Measurements from ENCODE around the gene MICU2.

The MICU2 gene, protein sequence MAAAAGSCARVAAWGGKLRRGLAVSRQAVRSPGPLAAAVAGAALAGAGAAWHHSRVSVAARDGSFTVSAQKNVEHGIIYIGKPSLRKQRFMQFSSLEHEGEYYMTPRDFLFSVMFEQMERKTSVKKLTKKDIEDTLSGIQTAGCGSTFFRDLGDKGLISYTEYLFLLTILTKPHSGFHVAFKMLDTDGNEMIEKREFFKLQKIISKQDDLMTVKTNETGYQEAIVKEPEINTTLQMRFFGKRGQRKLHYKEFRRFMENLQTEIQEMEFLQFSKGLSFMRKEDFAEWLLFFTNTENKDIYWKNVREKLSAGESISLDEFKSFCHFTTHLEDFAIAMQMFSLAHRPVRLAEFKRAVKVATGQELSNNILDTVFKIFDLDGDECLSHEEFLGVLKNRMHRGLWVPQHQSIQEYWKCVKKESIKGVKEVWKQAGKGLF

DNA sequence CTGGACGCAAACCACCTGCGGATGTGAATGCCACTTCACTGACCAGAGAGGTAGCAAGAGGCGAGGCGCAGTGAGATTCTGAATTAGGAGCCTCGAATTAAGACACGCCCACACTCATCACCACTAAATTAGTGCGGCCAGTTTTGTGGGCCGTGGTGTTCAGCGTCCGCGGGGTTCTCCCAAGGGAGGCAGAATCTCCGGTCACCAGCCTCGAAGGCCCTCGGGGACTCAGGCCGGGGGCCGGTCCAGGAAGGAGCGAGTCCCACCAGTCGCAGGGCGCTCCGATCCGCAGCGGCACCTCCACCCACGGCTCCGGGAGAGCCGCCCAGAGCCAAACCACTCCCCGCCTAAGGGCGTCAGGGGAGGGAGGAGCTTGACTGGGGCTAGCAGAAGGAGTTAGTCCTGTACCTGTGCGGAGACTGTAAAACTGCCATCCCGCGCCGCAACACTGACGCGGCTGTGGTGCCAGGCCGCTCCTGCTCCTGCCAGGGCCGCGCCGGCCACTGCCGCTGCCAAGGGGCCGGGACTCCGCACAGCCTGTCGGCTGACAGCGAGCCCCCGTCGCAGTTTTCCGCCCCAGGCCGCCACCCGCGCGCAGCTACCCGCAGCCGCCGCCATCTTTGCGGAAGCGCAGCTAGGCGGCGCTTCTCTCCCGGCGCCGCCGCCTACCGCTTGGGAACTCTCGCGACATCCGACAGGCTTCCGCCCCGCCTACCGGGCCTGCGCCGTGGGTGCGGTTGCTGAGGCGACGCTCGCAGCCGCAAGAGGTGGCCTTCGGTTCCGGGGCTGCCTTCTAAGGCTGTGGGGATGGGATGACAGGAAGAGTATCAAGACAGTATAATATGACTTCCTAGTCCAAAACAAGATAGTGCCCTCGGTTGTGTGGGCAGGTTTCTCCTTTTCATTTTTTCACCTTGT, at the start of gene MICU2:
Gene MICU2, minus strand, starts transcription at position 640 of the 918 bp plus-strand sequence. Its CDS starts 22 bp downstream, at position 618.
- no peak for TF ChIP-seq ZNF274 (IDR thresholded peaks at IDR 0.05; ENCODE audit: low read depth, low read length)
- H3K4me3 ChIP-seq (ENCODE audit: low read length): peak within 1 kb of the TSS; percentile 87

DNA sequence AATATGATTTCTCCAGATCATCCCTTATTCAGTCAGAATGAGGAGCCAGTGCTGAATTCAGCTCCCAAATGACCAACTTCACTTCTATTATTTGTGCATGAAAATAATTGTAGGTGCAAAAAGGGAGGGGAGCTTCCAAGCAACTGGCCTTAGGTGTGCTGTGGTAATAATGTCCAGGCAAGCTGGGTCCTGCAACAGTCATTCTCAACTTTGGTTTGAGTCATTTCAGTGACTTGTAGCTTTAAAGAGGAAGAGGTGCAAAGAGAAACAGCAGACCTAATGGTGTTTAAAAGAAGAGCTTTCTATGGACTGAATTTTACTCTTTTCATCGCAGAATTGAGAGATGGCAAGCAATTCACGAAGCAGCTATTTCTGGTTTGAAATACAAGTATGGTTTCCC, 37.7 kb upstream of the MICU2 start:
- H3K4me3 ChIP-seq (ENCODE audit: low read length): no peak overlapping the region
- TF ChIP-seq ZNF274 (IDR thresholded peaks at IDR 0.05; ENCODE audit: low read depth, low read length): no peak

DNA sequence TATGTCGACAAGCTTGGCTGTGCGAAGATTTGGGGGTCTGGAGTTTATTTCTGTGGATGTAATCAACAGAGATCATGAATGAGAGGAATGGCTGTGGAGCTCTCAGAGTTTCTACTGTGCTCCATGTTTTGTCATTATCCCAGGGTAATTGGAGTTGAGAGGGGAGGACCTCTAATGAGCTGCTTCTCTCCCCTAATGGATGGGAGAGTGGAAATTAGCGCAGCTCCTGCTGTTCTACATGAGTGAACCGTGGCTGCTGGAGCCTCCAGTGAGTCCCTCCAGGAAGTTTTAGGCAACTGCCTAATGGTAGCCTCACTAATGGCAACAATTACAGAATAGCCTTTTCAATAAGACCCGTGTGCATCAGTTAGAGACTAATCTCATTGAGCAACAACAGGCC, 35.6 kb upstream of the MICU2 start:
- H3K4me3 ChIP-seq (ENCODE audit: low read length): no peak overlapping the region

GRCh38 chr13:21638319-21639282, 34.6 kb upstream of the MICU2 start:
- no peak for TF ChIP-seq ZNF274 (IDR thresholded peaks at IDR 0.05; ENCODE audit: low read depth, low read length)
- no peak overlapping the region for H3K4me3 ChIP-seq (ENCODE audit: low read length)

More for the DNA sequence above, 35.6 kb upstream of the MICU2 start:
- TF ChIP-seq ZNF274 (IDR thresholded peaks at IDR 0.05; ENCODE audit: low read depth, low read length): no peak

DNA sequence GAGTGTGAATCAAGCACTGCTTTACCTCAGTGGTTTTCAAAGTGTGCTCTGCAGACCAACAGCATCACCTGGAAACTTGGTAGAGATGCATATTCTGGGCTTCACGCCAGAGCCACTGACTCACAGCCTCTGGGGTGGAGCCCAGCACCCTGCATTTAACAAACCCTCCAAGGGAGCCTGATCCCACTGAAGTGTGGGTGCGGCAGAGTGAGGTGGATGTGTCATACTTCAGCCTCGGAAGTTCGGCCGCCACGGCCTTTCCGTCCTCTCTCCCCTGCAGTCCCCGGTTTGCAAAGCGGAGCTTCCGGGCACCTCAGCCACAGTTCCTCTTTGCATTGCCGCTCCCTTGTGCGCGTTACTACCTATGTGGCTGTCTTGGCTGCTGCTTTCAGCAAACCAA, 33.3 kb upstream of the MICU2 start:
- no peak for TF ChIP-seq ZNF274 (IDR thresholded peaks at IDR 0.05; ENCODE audit: low read depth, low read length)
- H3K4me3 ChIP-seq (ENCODE audit: low read length): no peak overlapping the region

- TF ChIP-seq ZNF274 (IDR thresholded peaks at IDR 0.05; ENCODE audit: low read depth, low read length): no peak
- H3K4me3 ChIP-seq (ENCODE audit: low read length): no peak overlapping the region
These were observed 32.7 kb upstream of the MICU2 start for GRCh38 chr13:21636656-21637055.

GRCh38 chr13:21632196-21632595, 28.2 kb upstream of the MICU2 start:
- no peak for TF ChIP-seq ZNF274 (IDR thresholded peaks at IDR 0.05; ENCODE audit: low read depth, low read length)
- H3K4me3 ChIP-seq (ENCODE audit: low read length): no peak overlapping the region

GRCh38 chr13:21625366-21625765, 21.4 kb upstream of the MICU2 start:
- no peak overlapping the region for H3K4me3 ChIP-seq (ENCODE audit: low read length)
- TF ChIP-seq ZNF274 (IDR thresholded peaks at IDR 0.05; ENCODE audit: low read depth, low read length): no peak

- TF ChIP-seq ZNF274 (IDR thresholded peaks at IDR 0.05; ENCODE audit: low read depth, low read length): no peak
- no peak overlapping the region for H3K4me3 ChIP-seq (ENCODE audit: low read length)
These were observed 16.9 kb upstream of the MICU2 start for GRCh38 chr13:21620861-21621260.

GRCh38 chr13:21619633-21620220, 15.8 kb upstream of the MICU2 start:
- TF ChIP-seq ZNF274 (IDR thresholded peaks at IDR 0.05; ENCODE audit: low read depth, low read length): no peak
- H3K4me3 ChIP-seq (ENCODE audit: low read length): no peak overlapping the region

DNA sequence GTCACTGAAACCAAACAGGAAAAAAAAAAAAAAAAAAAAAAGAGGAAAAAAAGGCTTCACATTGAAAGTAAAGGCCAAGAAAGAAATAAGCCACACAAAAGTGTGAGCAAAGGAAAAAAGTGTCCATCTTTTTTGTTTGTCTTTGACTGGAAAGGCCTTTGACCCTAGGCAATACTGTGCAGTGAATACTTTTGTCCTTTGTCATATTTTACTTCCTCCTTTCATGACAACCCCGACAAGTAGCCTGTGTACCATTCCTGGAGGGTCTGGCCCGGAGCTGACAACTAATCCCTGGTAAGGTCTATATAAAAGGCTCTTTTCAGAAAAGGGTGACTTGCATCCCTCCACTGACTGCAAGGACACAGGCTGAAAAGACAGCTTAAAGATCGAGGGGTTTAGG, 12.9 kb upstream of the MICU2 start:
- TF ChIP-seq ZNF274 (IDR thresholded peaks at IDR 0.05; ENCODE audit: low read depth, low read length): no peak
- no peak overlapping the region for H3K4me3 ChIP-seq (ENCODE audit: low read length)

DNA sequence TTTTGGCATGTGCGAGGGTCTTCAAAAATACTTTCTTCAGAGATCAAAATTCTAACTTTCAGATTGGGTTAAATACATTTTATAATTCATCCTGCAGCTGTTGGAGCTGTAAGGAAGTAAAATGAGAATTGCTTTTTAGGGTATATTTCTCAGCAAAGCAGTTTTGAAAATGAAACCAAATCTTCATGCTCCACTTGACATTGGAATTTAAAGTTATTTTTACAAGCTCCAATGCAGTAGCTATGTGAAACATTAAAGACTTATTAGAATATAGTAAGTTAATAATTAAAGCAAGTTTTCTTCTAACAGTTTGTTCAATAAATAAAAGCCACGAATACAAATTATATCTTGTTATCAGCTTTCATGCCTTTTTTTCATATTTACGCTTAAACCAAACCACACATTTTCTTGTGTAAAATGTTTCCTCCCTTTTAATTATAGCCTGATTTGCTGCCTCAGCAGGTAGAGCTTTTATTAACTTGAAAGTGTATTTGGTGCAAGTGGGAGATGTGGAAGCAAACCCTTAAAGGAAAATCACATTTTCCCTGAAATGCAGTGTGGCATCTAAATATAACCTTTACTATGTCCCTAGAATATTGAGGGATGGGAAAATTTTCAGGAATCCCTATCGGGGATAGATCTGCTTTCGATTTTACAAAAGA, 12.4 kb upstream of the MICU2 start:
- no peak overlapping the region for H3K4me3 ChIP-seq (ENCODE audit: low read length)
- no peak for TF ChIP-seq ZNF274 (IDR thresholded peaks at IDR 0.05; ENCODE audit: low read depth, low read length)

GRCh38 chr13:21615427-21615826, 11.5 kb upstream of the MICU2 start:
- TF ChIP-seq ZNF274 (IDR thresholded peaks at IDR 0.05; ENCODE audit: low read depth, low read length): no peak
- no peak overlapping the region for H3K4me3 ChIP-seq (ENCODE audit: low read length)
